Measurements from ENCODE around the gene TAF11L13.

GRCh38 chr5:17679597-17680203, 47.8 kb downstream of the TAF11L13 start:
- TF ChIP-seq CTCF (IDR thresholded peaks at IDR 0.05): no peak
- TF ChIP-seq EZH2 (IDR thresholded peaks at IDR 0.05): no peak

Measured in neural progenitor cell (in vitro differentiated cells).